Skeletal muscle satellite cell (primary cell): ENCODE results near the gene IL11.
"Not testable (repeated sequence)": the region's sequence is repeated elsewhere in the genome, so short reads cannot be mapped to it uniquely, and the experiment has no call there.

ENCODE experiments used
- H3K27me3 ChIP-seq: 2 replicates; pipeline ENCODE4 v1.7.0; 2013; ENCODE audit warnings: low read length; ENCODE audit not compliant: control insufficient read depth, insufficient read depth
- H3K36me3 ChIP-seq: 2 replicates; pipeline ENCODE4 v1.7.0; 2013; ENCODE audit warnings: mild to moderate bottlenecking, control low read depth, low read length; ENCODE audit not compliant: insufficient read depth
- H3K4me1 ChIP-seq: 2 replicates; pipeline ENCODE4 v1.7.0; 2013; ENCODE audit warnings: low read length; ENCODE audit not compliant: control insufficient read depth, insufficient read depth
- H3K4me2 ChIP-seq: 2 replicates; pipeline ENCODE4 v1.7.0; 2013; ENCODE audit warnings: mild to moderate bottlenecking, low read length
- H3K4me3 ChIP-seq: 2 replicates; pipeline ENCODE4 v1.7.0; 2013; ENCODE audit warnings: low read length
- H3K9ac ChIP-seq: 2 replicates; pipeline ENCODE4 v1.7.0; 2013; ENCODE audit warnings: mild to moderate bottlenecking, low read depth, low read length, moderate library complexity
- H3K9me3 ChIP-seq: replicated peaks from 2 replicates; pipeline ENCODE4 v1.7.0; 2013; ENCODE audit warnings: mild to moderate bottlenecking, control low read depth, low read length

IL11 gene

DNA sequence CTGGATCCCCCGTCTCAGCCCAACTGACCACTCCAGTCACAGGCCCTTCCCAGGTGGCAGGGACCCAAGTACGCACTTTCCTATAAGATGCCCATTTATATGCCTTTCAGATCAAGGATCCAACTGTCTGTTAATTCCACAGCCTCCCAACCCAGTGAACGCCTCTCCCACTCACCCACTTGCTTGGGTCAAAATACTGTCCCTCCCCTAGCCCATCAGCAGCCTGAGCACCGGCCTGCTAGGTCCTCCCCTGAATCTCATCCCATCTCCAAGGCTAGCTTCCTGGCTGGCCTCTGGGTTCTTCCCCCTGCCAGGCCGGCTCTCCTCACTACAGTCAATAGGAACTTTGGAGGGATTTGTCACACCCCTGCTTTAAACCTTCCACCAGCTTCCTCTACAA is 35.4 kb upstream of the IL11 start:
- Histone ChIP-seq H3K9ac (peak overlapping the region; percentile 99), H3K36me3 (peaks cover 48% of the 10 kb centered on the region), H3K27me3 (no peaks in the 10 kb centered on the region), H3K4me2 (peak overlapping the region; percentile 80), H3K9me3 (no peaks in the 10 kb centered on the region), H3K4me3 (peak overlapping the region; percentile 94), H3K4me1 (peaks cover 21% of the 10 kb centered on the region)

DNA sequence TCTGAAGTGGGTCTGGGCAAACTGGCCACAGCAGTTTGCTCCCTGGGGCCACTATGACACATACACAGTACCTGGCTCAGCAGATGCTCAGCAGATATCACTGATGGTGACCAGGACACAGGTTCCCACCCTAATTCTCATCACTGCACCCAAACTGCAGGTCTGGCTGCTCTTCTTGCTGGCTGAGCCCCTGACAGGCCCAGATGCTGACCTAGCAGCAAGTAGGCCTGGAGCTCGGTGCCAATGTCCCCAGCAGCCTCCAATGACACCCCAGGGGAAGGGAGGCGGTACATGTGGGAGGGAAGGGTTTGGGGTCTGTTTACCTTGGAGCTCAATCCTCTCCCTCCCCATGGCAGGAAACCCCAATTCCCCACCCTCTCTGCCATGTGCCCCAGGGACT is 32.2 kb upstream of the IL11 start:
- H3K36me3 ChIP-seq, result peaks cover 52% of the 10 kb centered on the region
- H3K4me3 ChIP-seq, result no peak overlapping the region
- peaks cover 15% of the 10 kb centered on the region for H3K4me1 ChIP-seq
- no peak overlapping the region for H3K4me2 ChIP-seq
- no peaks in the 10 kb centered on the region for H3K27me3 ChIP-seq
- no peaks in the 10 kb centered on the region for H3K9me3 ChIP-seq
- H3K9ac ChIP-seq, result no peak overlapping the region

DNA sequence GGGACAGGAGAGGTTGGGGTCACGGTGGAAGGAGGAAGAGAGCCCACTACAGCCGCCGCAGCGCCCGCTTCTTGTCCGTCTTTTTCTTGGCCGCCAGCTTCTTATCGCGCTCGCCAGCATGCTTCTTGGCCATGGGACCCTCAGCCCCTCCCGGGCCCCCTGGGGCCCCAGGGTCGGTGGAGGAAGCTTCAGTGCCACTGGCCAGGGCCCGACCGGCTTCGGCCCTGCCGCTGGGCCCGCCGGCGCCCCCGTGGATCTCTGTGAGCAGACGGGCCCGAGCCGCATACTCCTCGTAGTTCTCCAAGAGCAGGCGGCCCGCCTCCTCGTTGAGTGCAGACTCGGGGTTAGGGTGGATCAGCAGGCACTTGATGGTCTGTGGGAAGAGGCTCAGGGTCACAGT is 31.1 kb upstream of the IL11 start:
- H3K27me3 ChIP-seq, H3K9me3 ChIP-seq, H3K9ac ChIP-seq, H3K4me3 ChIP-seq, H3K4me2 ChIP-seq: not testable (repeated sequence)
- Histone ChIP-seq H3K36me3 (peaks cover 49% of the 10 kb centered on the region), H3K4me1 (peaks cover 11% of the 10 kb centered on the region)

DNA sequence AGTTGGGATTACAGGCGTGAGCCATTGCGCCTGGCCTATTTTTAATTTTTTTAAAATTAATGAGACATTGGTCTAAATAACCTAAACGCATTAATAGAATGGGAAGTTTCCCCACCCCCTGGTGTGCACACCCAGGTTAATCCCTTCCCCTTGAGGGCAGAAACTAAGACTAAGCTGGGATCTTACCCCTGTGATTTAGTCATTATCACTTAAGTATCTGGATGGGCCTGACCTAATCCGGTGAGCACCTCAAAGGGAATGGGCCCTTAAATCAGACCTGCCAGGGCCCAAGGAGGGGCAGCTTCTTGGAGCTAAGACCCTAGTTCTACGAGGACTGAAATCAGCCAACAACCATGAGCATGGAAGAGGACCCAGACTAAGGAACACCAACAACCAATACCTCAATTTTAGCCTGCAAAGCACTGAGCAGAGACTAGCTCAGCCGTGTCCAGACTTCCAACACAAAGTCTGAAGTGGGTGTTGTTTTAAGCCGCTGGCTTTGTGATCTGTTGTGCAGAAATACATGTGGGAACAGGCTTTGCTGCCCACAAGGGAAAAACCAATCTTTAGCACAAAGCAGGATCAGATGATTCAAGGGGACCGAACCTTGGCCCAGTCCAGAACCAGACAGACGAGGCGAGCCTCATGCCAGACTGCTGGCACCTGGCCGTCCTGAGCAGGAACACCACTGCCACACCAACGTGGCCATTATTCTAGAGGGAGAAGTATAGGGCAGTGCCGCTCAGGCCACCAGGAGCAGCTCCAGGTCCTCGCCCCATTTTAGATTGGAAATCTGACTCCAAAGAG is 30.2 kb upstream of the IL11 start:
- H3K4me3 ChIP-seq, result no peak overlapping the region
- H3K4me2 ChIP-seq, result no peak overlapping the region
- H3K4me1 ChIP-seq, result peaks cover 2% of the 10 kb centered on the region
- no peaks in the 10 kb centered on the region for H3K27me3 ChIP-seq
- peaks cover 40% of the 10 kb centered on the region for H3K36me3 ChIP-seq
- H3K9ac ChIP-seq, result no peak overlapping the region
- no peaks in the 10 kb centered on the region for H3K9me3 ChIP-seq

DNA sequence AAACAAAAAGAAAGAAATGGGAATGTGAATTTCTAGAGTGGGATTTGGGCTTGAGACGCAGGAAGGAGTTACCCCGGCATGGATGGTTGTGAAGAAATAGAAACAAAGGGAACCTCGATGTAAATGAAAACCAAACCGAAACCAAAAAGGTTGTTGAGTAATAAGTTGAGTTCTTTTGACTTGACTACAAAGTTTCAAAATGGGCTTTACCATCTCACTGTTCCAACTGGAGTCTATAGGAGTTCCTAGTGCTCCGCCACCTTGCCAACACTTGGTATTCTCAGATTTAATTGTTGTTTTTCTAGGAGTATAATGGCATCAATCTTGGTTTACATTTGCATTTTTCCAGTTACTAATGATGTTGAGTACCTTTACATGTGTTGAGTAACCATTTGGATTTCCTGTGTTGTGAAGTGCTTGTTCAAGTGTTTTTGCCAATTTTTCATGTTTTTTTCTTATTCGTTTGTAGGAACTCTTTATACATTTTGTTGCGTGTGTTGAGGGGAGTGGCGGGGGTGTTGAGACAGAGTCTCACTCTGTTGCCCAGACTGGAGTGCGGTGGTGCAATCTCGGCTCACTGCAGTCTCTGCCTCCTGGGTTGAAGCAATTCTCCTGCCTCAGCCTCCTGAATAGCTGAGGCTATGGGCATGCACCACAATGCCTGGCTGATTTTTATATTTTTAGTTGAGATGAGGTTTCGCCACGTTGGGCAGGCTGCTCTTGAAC is 28.1 kb upstream of the IL11 start:
- no peaks in the 10 kb centered on the region for H3K27me3 ChIP-seq
- no peak overlapping the region for H3K4me3 ChIP-seq
- H3K9me3 ChIP-seq, result no peaks in the 10 kb centered on the region
- no peaks in the 10 kb centered on the region for H3K4me1 ChIP-seq
- H3K4me2 ChIP-seq, result no peak overlapping the region
- H3K9ac ChIP-seq, result no peak overlapping the region
- H3K36me3 ChIP-seq, result peaks cover 28% of the 10 kb centered on the region

DNA sequence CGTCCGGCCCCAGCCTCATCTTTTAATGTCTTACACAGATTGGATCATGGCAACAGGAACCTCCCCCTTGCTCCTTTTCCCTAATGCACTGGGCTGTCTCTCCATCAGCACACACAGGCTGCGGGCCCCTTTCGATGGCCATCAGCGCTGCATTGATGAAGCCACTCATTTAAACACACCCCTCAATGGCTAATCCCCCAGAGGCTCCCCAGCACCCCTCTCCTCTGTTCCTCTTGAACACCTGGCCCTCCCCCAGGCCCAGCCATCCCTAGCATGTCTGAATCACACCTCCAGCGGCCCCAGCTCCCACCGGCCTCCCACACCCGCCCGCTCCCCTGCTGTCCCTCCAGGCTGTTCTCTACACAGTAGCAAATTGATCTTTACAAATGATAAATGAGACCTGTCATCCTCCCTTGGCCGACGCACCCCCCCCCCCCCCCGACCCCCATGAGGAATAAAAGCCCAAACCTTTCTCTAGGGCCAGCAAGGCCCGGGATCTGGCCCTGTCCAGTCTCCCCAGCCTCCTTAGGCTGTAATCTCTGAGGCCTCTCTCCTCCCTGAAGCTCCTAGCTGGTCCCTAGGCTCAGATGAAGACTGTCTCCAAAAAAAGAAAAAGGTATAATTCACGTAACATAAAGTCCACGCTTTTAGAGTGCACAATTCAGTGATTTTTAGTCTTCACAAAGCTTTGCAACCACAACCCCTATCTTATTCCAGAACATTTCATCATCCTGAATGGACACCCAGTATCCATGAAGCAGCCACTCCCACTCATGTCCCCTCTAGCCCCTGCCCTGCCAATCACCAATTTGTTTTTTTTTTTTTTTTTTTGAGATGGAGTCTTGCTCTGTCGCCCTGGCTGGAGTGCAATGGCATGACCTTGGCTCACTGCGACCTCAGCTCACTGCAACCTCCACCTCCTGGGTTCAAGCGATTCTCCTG is 22.8 kb upstream of the IL11 start:
- Histone ChIP-seq H3K4me1 (peaks cover 12% of the 10 kb centered on the region), H3K36me3 (peaks cover 41% of the 10 kb centered on the region), H3K27me3 (no peaks in the 10 kb centered on the region), H3K9me3 (no peaks in the 10 kb centered on the region), H3K9ac (no peak overlapping the region), H3K4me2 (no peak overlapping the region), H3K4me3 (no peak overlapping the region)

DNA sequence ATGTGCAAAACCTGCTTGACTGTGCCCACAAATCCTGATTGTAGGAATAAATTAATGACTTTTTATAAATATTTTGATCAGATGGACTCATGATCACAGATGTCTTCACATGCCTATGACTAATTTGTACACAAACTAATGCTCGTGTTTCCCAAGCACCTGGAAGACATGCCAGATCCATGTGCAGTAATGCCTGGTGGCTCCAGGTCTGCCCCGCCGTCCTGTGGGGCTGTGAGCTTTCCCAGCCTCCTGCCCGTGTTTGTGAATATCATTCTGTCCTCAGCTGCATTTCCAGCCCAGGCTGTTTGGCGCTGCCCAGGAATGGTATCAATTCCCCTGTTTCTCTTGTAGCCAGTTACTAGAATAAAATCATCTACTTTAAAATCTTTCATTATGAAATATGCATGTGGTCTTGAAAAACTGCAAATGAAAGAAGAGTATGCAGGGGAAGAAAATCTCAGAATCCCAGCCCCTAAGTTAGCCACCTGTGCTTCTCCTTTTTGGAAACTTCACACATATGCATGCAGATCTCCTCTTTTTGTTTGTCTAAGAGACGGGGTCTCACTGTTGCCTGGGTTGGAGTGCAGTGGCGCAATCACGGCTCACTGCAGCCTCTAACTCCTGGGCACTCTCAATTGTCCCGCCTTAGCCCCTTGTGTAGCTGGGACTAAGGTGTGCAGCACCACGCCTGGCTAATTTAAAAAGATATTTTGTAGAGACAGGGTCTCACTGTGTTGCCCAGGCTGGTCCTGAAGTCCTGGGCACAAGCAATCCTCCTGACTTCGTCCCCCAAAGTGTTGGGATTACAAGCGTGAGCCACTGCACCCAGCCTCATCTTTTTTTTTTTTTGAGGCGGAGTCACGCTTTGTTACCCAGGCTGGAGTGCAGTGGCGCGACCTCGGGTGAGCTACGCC is 21.7 kb upstream of the IL11 start:
- Histone ChIP-seq H3K27me3 (no peaks in the 10 kb centered on the region), H3K4me3 (no peak overlapping the region), H3K9me3 (no peaks in the 10 kb centered on the region), H3K9ac (no peak overlapping the region), H3K4me1 (peaks cover 23% of the 10 kb centered on the region), H3K4me2 (no peak overlapping the region), H3K36me3 (peaks cover 52% of the 10 kb centered on the region)

DNA sequence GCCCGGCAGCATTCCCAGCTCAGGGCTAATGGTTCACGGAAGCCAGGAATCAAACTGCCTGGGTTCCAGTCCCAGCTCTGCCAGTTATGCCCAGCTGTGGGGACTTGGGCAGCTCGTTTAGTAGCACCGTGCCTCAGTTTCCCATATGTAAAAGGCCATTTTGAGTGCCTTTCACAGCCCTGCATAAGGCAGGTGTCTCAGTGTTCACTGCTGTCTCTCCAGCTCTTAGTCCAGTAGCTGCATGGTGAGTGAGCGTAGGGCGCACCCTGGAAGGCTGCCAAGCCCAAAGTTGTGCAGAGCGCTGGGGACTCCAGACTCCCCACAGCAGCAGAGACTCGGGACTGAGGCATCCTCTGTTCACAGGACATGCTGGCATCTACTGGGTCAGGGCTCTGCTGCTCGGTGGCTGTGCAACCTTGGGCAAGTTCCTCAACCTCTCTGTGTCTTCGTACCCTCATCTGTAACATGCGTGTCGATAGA is 21.0 kb upstream of the IL11 start:
- H3K9ac ChIP-seq, result no peak overlapping the region
- H3K4me1 ChIP-seq, result peaks cover 25% of the 10 kb centered on the region
- H3K4me2 ChIP-seq, result no peak overlapping the region
- no peaks in the 10 kb centered on the region for H3K27me3 ChIP-seq
- no peak overlapping the region for H3K4me3 ChIP-seq
- H3K9me3 ChIP-seq, result no peaks in the 10 kb centered on the region
- peaks cover 59% of the 10 kb centered on the region for H3K36me3 ChIP-seq

DNA sequence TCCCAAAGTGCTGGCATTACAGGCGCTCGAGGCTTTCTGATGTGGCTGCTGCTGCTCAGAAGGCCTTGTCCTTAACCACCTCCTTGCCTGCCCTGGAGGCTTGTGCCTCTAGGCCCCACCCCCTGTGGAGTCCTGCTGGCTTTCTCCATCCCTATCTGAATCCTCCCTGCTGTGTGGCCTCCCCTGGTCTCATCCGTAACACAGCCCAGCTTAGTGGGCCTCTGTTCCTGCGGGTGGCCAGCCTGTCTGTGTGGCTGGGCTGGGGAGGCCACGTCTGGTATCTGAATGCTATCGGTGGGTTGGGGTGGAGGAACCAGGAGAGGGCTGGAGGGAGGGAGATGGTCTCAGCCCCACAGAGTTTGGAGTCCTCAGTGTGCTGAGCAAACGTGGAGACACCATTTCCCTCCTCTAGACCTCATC is 20.2 kb upstream of the IL11 start:
- Histone ChIP-seq H3K9ac (no peak overlapping the region), H3K9me3 (no peaks in the 10 kb centered on the region)

DNA sequence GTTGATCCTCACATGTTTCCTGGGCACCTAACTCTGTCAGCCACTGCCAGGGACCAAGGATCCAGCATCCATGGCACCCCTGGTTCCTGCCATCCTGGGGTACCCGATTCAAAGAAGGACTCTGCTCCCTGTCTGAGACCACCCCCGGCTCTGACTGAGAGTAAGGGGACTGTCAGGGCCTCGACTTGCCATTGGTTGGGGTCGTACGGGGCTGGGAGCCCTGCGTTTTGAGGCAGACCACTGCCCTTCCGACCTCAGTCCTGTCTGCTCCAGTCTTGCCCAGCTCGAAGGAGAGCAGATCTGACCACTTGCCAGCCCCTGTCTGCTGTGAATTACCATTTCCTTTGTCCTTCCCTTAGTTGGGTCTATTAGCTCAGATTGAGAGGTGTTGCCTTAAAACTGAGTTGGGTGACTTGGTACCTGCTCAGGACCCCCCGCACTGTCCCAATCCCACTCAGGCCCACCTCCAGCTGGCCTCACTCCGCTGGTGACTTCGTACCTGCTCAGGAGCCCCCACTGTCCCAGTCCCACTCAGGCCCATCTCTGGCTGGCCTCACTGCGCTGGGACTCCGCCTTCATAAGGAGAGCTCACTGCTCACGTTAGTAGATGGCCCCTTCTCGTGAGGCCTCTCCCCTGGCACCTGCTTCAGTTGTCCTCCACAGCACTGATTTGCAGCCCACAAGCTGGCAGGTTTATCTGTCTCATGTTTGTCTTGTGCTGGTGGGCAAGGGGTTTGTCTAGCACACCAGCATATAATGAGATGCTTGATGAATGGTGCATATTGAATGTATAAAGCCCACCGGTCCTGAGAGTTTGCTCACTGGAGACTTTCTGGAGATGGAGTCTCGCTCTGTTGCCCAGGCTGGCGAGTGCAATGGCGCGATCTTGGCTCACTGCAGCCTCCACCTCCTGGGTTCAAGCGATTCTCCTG is 19.4 kb upstream of the IL11 start:
- H3K9me3 ChIP-seq, result no peaks in the 10 kb centered on the region
- H3K4me1 ChIP-seq, result peaks cover 30% of the 10 kb centered on the region
- H3K4me2 ChIP-seq, result peak overlapping the region; percentile 96
- H3K9ac ChIP-seq, result peak overlapping the region; percentile 99
- peaks cover 61% of the 10 kb centered on the region for H3K36me3 ChIP-seq
- peak overlapping the region; percentile 27 for H3K4me3 ChIP-seq
- no peaks in the 10 kb centered on the region for H3K27me3 ChIP-seq

More for the DNA sequence above, 20.2 kb upstream of the IL11 start:
- Histone ChIP-seq H3K4me2 (no peak overlapping the region), H3K27me3 (no peaks in the 10 kb centered on the region), H3K4me1 (peaks cover 25% of the 10 kb centered on the region), H3K36me3 (peaks cover 61% of the 10 kb centered on the region), H3K4me3 (no peak overlapping the region)
